CD4-positive, alpha-beta T cell treated with Interleukin-17A for 1 hour (primary cell): ENCODE measurements around the gene PLRG1.

ENCODE experiments used
- DNase-seq: peaks from one replicate; pipeline ENCODE4 v3.0.0-alpha.2; 2020

The PLRG1 gene

DNA sequence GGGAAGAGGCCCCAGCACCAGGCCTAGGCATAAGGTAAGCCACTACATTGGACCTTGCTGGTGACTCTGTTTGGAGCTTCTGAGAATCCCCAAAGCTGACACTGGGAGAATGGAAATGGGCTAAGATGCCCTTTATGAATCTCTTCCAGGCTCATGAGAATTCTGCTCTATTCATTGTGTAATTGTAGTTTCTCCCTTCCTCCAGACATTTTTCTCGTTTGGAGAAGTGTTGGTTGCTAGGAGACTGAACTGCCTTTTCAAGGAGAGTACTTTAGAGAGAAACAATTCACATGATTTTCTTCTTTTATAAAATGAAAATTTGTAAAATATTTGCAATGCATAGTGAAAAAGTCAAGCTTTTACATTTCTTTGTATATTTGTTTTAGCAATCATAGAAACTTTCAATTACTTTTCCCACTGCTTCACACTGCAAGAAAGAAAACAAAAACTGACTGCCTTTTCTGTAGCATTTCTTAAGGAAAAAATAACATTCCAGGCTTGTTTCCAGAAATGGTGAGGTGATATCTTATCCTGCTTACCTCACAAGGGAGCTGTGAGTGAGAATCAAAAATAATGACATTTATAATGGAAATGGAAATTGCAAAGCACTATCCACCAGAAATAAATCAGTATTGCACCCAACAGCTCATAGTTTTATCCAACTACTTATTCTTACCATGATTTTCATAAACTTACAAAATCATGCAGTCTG, 33.7 kb downstream of the PLRG1 start:
- DNase-seq, result no peak

DNA sequence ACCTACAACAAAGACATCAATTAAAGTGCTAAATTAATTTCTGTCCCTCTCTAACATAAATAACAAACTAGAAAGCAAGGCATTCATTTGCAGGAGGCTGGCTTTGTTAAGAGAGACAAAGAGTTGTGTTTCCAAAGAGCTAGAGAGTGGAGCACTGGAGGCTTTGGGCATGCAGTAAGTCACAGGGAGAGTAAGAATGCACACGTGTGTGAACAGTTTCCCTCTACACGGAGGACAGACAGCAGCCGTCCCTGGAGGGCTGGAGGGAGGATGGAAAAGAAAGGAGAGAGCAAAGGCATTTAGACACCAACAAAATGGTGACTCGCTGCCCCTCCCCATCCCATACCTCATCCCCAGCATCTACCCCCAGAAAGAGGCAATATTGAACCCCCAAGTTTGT, 38.2 kb downstream of the PLRG1 start:
- no peak for DNase-seq

DNA sequence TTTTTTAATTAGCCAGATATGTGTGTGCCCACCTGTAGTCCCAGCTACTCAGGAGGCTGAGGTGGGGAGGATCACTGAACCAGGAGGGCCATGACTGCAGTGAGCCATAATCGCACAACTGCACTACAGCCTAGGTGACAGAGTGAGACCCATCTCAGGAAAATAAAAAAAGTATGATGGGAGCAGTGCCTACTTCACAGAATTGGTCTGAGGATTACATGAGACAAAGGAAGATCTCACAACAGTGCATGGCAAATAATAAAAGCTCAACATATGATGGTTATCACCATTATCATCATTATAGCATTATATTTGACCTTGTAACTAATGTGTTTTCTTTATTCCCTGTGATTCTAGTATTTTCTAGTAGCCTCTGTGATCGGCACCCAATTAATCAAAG, 38.7 kb downstream of the PLRG1 start:
- DNase-seq, result no peak

DNA sequence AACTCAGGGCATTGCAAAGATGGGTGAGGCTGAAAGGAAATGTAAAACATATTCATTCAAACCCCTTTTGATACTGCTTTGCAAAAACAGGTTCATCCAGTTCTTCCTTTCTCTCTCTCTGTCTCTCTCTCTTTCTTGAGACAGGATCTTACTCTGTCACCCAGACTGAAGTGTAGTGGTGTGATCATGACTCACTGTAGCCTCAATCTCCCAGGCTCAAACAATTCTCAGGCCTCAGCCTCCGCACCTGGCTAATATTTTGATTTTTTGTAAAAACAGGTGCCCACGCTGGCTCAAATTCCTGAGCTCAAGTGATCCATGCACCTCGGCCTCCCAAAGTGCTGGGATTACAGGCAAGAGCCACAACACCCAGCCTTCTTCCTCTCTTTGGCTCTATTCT, 43.0 kb downstream of the PLRG1 start:
- DNase-seq, result no peak

DNA sequence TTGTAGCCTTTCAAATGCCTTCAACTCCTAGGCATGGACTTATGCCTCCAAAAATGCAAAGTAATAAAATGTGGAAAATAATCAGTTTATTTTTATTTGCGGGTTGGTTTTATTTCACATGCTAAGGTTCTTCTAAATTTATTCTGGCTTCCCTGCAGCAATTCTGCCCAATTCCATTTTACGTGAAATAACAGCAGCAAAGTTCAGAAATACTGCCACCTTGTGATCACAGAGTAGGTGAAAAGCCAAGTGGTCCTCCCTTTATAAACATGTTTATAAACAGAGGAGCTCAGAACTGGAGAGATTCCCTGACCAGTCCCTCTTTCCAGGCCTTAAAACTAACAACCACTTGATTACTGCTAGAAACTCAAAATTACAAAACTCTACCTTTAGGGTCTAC, 43.9 kb downstream of the PLRG1 start:
- DNase-seq, result no peak

DNA sequence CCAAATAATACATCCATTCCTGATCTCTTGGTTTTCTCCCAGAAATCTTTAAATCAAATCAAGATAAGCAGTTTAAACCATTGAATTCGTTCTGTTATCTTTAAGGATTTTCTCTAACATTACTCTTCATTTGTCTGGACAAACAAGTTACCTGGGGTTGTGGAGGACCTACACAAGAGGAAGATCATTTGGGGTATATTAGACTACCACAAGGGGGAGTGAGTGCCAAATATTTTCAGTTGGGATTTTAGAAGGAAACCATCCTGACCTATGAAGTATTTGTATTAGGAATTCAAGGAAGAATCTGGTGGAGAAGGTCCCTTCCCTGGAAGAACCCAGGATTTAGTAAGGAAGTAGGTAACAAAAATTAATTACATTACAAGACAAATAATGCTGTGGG, 46.6 kb downstream of the PLRG1 start:
- DNase-seq, result peak; percentile 2

DNA sequence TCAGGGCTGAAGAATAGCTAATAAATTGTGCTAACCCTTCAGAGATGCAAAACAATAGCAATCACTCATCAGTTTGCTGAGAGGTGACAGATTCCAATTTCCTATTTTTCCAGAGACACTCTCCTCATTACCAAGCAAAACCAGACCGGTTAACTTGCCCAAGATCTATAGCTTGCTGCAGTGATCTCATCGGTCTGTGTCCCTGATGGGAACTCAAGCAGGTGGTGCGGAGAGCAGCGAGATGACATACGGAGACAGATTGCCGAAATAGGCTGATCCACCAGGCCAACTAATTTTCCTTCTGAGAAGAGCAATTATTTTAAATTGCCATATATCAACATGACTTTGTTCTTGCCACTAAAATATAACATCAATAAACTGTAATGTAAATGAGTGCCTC, 48.1 kb downstream of the PLRG1 start:
- DNase-seq, result no peak

DNA sequence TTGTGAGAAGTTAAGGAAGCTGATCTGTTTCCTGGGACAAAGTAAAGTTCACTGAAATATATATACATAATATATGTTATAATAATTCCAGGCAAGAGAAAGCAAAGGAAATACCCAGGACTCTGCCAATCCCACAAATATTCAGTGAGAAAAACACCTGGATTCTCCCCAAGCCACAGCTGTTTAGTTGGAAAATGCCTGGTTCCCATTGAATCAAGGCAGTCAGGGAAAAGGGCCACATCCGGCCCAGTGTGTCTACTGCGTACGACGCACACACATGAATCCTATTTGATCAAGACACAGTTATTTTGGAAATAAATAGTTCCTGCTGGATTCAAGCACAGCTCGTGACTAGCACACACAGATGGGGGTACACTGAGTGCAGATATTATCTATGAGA, 52.3 kb downstream of the PLRG1 start:
- DNase-seq, result no peak

DNA sequence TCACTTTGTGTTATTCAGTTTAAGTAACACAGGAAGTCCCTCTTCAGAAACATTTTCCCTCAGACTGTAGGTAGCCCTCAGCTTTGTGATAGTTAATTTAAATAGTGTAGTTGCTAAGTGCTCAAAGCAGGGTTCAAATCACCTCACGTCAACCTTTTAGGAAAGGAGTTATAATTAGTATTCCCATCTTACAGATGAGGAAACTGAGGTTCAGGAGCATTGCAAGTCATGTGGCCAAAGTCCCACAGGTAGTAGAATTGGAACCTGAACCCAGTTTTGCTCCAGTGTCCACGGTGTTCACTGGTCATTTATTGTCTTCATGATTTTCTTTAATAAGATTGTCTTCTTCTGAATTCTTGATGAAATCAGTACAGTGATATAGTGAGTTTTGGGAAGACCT, 54.3 kb downstream of the PLRG1 start:
- DNase-seq, result no peak

DNA sequence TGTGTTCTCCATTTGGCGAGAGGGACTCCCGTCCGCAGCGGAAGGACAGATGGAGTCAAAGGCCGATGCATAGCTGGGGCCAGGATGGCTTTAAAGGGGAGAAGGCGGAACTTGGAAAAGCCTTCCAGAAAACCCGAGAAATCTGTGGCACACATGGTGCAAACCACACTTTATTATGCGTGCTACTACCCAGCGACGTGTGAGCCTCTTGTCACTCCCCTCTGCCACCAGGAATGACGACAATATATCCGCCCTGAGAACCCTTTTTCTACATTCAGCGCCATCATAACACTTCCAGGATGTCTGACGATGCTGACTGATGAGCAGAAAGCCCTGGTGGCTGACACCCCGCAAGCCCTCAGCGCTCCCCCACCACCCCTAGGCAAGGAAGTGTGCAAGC, 57.9 kb downstream of the PLRG1 start:
- DNase-seq, result no peak

DNA sequence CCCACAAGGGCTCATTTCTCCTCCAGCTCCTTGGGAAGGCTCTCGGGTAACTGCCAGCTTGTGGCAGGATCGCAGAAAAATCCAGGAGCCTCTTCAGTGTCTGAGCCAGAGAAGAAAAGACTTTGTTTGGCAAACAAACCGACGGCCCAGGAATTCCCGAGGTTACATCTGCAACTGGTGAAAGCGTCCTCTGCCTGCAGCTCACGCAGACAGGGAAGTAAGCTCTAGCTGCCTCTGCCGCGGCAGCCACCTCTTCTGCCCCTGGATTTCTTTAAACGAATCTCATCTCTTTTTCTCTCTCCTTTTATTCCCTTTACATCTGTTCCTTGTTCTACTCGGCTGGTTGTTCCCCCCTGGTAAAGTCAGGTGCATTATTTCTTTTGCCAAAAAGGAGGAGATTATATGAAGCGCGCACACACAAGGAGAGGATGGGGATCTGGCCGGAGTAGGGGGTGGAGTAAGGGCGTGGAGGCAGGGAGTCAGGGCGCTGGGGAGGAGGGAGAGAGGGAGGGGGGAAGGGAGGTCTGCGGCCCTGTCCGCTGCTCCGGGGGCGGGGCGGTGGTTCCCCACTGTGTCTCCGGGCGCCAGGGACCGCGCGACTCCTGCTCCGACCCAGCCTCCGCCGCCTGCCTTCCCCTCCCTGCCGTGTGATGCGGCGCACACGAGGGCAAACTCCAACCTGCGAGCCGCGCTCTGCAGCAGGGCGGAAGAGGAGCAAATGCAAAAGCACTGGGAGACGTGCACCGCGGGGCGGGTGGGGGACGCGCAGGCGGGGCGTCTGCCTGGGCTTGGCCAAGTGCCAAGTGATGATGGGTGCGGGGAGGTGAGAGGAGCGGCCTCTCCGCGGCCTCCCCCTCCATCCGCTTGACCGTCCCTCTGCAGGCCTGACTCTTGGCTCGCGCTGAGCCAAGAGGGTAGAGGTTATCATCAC, 58.6 kb downstream of the PLRG1 start, which contains the start of gene DCHS2:
Gene DCHS2, minus strand, starts transcription at position 459 of the 931 bp plus-strand sequence. Its CDS starts 444 bp downstream, at position 15.
- no peak for DNase-seq

DNA sequence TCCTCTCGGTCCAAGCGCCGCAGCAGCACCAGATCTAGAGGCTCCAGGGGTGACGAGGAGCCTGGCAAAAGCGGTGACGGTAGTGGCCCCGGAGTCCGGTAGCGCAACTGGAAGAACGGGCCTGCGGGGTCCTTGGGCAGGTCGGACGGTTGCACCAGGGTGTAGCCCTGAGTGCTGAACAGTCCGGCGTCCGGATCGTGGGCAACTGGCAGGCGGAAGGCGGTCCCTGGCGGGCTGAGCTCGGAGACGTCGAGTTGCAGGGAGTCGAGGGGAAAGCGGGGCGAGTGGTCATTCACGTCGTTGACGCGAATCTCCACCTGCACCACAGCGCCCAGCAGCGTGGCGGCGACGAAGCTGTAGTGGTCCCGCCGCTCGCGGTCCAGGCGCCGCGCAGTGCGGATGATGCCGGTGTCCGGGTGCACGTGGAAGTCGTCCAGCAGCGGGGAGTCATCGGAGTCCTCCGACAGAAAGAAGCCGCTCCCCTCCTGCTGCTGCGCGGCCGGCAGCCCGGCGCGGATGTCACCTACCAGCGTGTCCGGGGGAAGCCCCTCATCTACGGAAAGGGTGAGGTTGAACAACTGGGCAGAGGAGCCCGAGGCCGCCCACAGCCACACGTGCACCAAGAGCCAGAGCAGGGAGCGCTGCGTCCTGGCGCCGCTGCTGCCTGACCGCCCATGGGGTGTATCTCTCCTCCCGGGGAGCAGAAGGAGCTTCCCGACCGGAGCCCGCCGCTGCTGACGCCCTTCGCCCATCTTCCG, 59.4 kb downstream of the PLRG1 start:
- DNase-seq, result no peak

DNA sequence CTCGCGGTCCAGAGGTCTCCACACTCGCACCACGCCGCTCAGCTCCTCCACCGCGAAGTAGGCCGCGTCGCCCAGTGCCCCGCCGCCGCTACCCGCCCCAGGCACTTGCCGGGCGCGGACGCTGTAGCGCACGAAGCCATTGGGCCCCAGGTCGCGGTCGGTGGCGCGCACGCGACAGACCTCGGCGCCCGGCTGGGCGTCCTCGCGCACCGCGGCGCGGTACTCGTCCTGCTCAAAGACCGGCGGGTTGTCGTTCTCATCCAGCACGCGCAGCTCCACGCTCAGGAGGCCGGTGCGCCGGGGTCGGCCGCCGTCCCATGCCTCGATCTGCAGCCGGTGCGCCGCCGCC, 60.0 kb downstream of the PLRG1 start:
- DNase-seq, result no peak

DNA sequence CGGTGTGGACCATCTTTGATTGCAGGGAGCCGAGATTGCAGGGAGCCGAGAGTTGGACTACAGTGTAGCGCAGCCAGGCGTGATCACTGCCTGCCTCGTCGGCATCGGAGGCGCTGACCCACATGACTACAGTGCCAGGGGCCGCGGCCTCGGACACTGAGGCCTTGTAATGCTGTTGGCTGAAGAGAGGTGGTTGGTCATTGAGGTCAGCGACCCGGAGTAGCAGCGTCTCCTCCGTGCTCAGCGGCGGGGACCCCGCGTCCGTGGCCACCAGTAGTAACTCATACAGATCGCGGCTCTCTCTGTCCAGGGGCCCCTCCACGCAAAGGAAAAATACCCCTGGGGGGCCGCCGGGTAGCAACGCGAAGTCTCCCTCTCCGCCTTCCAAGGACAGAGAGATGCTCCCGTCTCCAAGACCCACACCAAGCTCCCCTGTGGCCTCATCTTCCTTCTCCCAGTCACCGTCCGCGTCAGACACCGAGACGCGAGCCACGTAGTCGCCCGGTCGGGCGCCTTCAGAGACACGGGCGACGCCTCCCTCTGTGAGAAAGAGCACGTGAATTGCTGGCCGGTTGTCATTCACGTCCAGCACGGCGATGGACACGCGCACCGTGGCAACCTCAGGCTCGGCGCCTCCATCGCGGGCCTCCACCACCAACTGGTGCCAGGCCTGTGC, 60.5 kb downstream of the PLRG1 start:
- no peak for DNase-seq

DNA sequence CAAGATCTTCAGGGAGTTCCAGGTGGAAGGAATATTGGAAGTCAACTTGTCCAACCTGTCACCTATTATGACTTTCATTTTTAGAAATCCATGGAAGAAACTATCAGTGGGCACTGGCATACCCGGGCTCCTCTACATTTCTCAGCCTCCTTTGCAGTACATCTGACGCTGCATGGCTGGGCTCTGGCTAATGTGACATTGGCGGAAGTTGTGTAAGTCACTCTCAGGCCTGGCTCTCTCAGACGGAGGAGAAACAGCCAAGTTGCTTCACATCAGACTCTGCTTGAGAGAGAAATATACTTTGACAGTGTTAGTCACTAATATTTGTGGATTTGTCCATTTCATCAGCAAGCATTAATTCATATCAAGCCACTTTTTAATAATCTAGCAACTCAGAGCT, 63.1 kb downstream of the PLRG1 start:
- no peak for DNase-seq

DNA sequence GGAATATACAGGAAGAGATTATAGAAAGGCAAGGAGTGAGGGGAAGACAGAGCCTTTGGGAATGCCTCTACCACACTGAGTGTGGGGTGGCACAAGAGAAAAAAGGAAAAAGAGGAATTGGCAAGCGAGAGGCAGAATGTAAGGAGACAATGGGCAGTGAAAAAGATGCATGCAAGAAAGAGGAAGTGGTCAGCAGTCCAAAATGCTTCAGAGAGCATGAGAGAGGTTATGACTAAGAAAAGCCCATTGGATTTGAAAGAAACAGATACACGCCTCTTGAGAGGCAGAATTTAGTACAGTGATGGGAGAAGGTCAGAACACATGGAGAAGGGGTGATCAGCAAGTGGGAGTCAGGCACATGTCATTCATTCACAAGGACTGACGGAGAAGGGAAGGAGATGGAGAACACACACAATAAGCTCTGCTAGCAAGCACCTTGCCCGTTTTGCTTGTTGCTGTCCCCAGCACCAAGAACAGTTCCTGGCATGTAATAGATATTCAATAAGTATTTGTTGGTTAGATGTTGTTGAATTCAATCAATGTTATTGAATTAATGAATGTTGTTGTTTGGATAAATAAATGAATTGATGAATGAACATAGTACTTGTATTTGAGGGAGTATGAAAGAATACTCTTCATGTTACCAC, 65.0 kb downstream of the PLRG1 start:
- DNase-seq, result no peak
